ENCODE results near the gene MED16.

The MED16 gene

DNA sequence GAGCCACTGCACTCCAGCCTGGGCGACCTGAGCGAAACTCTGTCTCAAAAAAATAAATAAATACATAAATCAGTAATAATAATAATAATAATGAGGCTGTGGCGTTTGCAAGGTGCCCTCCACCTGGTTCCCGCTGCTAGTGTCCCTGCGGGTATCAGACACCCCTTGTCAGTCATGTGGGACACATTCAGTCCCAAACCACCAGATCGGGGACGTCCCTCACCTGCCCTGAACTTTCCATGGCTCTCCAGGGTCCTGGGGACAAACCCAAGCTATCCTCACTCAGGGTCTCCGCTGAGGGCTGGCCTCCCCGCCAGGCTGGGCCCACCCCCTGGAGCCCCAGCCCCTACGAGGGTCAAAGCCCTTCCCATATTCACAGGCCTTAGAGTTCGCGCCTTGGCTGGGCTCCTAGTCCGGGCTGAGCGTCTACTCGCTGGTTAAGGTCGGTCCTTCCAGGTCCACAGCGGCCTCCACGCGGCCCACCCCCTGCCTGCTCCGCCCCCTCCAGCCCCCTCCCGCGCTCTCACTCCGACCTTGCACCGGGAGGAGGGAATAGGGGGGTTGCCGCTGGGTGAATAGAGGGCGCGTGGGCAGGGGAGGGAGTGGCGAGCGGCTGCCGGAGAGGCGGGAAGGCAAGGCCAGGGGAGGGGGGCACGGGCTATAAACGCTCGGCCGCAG is 23.8 kb upstream of the MED16 start:
- DNase-seq (ENCODE audit: low spot score), result no peak
- TF ChIP-seq, protein P1, sequence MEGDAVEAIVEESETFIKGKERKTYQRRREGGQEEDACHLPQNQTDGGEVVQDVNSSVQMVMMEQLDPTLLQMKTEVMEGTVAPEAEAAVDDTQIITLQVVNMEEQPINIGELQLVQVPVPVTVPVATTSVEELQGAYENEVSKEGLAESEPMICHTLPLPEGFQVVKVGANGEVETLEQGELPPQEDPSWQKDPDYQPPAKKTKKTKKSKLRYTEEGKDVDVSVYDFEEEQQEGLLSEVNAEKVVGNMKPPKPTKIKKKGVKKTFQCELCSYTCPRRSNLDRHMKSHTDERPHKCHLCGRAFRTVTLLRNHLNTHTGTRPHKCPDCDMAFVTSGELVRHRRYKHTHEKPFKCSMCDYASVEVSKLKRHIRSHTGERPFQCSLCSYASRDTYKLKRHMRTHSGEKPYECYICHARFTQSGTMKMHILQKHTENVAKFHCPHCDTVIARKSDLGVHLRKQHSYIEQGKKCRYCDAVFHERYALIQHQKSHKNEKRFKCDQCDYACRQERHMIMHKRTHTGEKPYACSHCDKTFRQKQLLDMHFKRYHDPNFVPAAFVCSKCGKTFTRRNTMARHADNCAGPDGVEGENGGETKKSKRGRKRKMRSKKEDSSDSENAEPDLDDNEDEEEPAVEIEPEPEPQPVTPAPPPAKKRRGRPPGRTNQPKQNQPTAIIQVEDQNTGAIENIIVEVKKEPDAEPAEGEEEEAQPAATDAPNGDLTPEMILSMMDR (IDR thresholded peaks at IDR 0.05), result no peak
- H3K27ac ChIP-seq, result no peak overlapping the region
- H3K4me3 ChIP-seq, result peak overlapping the region; percentile 67

DNA sequence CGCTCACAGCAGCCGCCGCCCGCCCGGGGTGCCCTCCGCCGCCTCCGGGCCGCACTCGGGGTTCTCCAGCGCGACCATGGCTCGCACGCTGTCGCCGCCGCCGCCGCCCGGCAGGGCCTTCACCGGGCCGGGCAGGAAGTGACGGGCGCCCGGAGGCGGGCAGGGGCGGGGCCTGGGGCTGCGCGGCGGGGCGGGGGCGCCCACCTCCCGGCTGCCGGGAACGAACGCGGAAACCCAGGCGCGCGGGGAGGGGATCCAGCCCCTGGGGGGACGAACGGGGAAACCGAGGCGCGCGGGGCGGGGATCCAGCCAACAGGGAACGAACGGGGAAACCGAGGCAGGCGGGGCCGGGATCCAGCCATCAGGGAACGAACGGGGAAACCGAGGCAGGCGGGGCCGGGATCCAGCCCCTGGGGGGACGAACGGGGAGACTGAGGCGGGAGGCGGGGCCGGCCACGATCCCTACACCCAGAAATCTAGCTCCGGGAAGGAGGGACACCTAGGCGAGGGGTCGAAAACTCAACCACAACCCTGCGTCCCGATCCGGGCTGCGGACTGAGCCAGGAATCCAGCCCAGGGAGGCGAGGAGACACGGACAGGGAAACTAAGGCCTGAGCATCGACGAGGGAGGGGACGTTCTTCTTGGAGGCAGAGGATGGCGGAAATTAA is 20.2 kb upstream of the MED16 start, which contains the start of gene R3HDM4:
R3HDM4 (minus strand) TSS at position 140 of the 669 bp plus-strand sequence; CDS start at position 78, 62 bp downstream.
- TF ChIP-seq, protein P1 (IDR thresholded peaks at IDR 0.05), result no peak
- peak within 1 kb of the TSS; percentile 79 to 91 for H3K27ac ChIP-seq
- DNase-seq (ENCODE audit: low spot score), result no peak

DNA sequence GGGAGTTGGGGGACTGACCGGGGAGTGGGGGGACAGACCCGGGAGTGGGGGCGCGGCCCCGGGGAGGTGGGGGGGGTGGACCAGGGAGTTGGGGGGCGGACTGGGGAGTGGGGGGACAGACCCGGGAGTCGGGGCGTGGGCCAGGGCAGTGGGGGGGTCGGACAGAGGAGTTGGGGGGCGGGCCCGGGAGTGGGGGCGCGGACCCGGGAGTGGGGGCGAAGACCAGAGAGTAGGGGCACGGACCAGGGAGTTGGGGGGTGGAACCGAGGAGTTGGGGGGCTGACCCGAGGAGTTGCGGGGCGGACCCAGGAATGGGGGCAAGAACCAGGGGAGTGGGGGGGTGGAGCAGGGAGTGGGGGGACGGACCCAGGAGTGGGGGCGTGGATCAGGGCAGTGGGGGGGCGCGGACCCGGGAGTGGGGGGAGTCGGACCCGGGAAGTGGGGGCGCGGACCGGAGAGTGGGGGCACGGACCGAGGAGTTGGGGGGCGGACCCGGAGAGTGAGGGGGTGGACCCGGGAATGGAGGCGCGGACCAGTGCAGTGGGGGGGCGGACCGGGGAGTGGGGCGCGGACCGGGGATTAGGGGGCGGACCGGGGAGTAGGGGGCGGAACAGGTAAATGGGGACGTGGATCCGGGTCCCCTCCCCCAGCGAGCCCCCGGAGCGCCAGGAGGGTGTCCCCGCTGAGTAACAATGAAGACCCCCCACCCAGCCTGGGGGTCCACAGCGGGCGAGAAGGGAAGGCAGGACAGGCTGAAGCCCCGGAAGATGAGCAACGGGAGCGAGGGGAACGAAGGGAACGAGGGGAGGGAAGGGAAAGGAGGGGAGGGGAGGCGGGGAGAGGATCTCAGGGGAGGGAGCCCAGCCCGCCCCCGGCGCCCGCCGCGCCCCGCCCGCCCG is 19.4 kb upstream of the MED16 start:
- Histone ChIP-seq H3K27ac (peak overlapping the region; percentile 55 to 91), H3K4me3 (peak overlapping the region; percentile 76)
- TF ChIP-seq, protein P1 (IDR thresholded peaks at IDR 0.05), result no peak
- DNase-seq (ENCODE audit: low spot score), result no peak

More for the DNA sequence above, 20.2 kb upstream of the MED16 start, which contains the start of gene R3HDM4:
- H3K4me3 ChIP-seq, result peak within 1 kb of the TSS; percentile 76

DNA sequence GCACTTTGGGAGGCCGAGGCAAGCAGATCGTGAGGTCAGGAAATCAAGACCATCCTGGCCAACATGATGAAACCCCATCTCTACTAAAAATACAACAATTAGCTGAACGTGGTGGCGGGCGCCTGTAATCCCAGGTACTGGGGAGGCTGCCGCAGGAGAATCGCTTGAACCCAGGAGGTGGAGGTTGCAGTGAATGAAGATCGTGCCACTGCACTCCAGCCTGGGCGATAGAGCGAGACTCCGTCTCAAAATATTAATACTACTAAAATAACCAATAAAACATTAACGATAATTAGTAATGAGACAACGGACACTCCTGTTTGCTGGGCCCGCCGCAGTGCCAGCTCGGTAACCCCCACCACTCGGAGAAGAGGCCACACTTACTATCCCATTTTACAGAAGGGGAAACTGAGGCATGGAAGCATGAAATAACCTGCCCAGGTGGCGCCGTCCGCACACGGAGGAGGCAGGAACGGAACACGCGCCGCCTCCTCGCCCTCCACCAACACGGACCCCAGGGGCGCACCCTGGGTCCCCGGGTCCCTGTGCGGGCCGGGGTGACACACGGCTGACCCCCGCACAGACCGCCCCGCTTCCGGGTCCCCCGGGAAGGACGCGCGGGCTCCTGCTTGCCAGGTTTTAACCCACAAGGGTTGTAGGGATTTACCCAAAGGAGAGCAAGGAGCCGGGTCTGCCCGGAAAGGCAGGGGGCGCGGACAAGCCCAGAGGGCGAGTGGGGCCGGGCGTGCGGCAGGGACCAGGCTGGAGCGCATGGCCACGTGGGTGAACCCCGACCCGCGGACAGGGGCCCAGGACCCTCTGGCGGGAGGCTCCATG is 18.4 kb upstream of the MED16 start:
- H3K4me3 ChIP-seq, result peak overlapping the region; percentile 1

DNA sequence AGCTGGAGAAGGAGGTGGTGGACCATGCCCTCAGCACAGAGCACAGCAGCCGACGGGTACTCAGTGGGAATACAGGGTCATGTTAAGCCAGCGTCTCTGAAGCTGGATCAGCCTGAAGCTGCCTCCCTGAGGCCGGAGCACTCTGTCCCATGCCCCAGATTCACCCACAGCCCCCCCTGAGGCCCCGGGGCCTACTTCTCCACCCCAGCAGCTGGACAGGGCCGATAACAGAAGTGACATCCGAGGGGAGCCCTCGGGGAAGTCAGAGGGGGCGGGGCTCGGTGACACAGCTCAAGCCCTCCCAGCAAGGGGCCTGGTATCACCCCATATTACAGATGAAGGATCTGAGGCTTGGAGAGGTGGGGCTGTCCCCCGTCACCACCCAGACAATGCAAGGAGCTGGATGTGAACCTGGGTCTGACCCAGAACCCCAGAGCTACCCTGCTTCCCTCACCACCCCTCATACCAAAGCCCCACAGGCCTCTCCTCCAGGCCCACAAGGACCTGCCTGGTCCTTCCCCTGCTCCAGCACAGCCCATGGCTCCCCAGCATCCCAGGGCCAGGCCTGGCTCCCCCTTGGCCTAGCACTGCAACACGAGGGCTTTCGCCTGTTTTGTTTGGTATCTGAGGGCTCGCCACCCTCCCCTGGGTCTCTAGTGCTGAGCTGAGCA is 14.3 kb upstream of the MED16 start:
- no peak overlapping the region for H3K27ac ChIP-seq
- H3K4me3 ChIP-seq, result no peak overlapping the region
- no peak for DNase-seq (ENCODE audit: low spot score)
- TF ChIP-seq, protein P1 (IDR thresholded peaks at IDR 0.05), result no peak

More for the DNA sequence above, 18.4 kb upstream of the MED16 start:
- H3K27ac ChIP-seq, result no peak overlapping the region
- TF ChIP-seq, protein P1 (IDR thresholded peaks at IDR 0.05), result no peak
- no peak for DNase-seq (ENCODE audit: low spot score)

DNA sequence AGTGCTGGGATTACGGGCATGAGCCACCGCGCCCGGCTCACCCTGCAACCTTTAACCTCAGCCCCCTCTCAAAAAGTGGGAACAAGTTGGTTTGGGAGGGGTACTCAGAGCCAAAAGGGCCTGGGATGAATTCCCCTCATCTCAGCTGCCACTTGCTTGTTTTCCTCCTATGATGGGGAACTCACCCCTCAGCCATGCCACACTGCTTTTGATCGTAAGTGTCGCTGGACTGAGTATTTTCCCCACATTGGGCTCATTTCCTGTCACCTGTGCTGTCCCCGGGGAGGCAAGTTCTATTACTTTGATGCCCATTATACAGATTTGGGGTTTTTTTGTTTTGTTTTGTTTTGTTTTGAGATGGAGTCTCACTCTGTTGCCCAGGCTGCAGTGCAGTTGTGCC is 13.5 kb upstream of the MED16 start:
- no peak for DNase-seq (ENCODE audit: low spot score)
- Histone ChIP-seq H3K27ac (no peak overlapping the region), H3K4me3 (no peak overlapping the region)
- TF ChIP-seq, protein P1 (IDR thresholded peaks at IDR 0.05), result no peak
